Tibial artery (tissue), 4 donors: ENCODE measurements around the gene CSTF3.

Experiments used
- DNase-seq, 2 donors: peaks; one replicate each; pipeline ENCODE4 v3.0.0-alpha.2; 2019
- H3K27ac ChIP-seq, 2 donors: fragments of 200-600 bp; sonication (generic) in 1 of 2; 1 replicate in 1 of 2; 2 replicates in 1 of 2; pipeline ENCODE4 v1.5.1; 2018 to 2019; ENCODE audit warnings: mild to moderate bottlenecking in 1 of 2
- H3K27me3 ChIP-seq, 2 donors: fragments of 200-600 bp; sonication (generic) in 1 of 2; one replicate each; pipeline versions ENCODE4 v1.5.1 to v1.6.0; 2016 to 2019
- H3K36me3 ChIP-seq, 3 donors: fragments of 200-600 bp; sonication (generic) in 2 of 3; one replicate each; pipeline ENCODE4 v1.5.1; 2016 to 2019; ENCODE audit warnings: mild to moderate bottlenecking in 2 of 3
- H3K4me1 ChIP-seq, 4 donors: fragments of 200-600 bp; sonication (generic) in 2 of 4; 1 replicate in 3 of 4; 2 replicates in 1 of 4; pipeline ENCODE4 v1.5.1; 2016 to 2019
- H3K4me3 ChIP-seq, 2 donors: fragments of 200-600 bp; sonication (generic) in 1 of 2; 1 replicate in 1 of 2; 2 replicates in 1 of 2; pipeline ENCODE4 v1.5.1; 2018 to 2019; ENCODE audit warnings: mild to moderate bottlenecking in 2 of 2
- H3K9me3 ChIP-seq, 3 donors: fragments of 200-600 bp; sonication (generic) in 1 of 3; one replicate each; pipeline ENCODE4 v1.5.1; 2016 to 2019
- intact Hi-C: fragments of 100-400 bp; cut with DNase I; formaldehyde crosslinking; loops from one replicate; pipeline ENCODE4 v1.15.0; 2023; ENCODE audit warnings: low total_unique reads
- TF ChIP-seq, protein P1 (sequence below), 2 experiments: fragments of 200-600 bp in 1 of 2; fragments of 450-650 bp in 1 of 2; IDR thresholded peaks; one replicate each; pipeline ENCODE4 v1.5.1; 2017 to 2019; ENCODE audit warnings: antibody characterized with exemption in 2 of 2, mild to moderate bottlenecking in 1 of 2, moderate library complexity in 1 of 2

The CSTF3 gene

DNA sequence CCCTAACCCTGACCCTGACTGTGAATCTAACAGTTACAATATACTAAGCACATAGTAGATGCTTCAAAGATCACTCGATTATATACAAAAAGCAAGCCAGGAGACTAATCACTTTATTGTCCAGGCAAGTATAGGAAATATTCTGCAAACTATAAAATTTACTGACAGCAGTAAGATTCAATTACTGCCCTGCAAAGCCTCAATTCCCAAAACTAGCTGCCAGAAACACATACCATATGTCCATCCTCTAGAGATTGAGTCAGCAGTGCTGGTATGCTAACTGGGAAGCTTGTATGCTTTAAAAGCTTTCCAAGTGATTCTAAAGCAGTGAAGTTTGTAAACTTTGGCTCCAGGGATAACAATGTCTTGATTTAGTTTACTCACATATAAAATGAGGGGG is 26.1 kb downstream of the CSTF3 start:
- DNase-seq: no peak
- TF ChIP-seq, protein P1, sequence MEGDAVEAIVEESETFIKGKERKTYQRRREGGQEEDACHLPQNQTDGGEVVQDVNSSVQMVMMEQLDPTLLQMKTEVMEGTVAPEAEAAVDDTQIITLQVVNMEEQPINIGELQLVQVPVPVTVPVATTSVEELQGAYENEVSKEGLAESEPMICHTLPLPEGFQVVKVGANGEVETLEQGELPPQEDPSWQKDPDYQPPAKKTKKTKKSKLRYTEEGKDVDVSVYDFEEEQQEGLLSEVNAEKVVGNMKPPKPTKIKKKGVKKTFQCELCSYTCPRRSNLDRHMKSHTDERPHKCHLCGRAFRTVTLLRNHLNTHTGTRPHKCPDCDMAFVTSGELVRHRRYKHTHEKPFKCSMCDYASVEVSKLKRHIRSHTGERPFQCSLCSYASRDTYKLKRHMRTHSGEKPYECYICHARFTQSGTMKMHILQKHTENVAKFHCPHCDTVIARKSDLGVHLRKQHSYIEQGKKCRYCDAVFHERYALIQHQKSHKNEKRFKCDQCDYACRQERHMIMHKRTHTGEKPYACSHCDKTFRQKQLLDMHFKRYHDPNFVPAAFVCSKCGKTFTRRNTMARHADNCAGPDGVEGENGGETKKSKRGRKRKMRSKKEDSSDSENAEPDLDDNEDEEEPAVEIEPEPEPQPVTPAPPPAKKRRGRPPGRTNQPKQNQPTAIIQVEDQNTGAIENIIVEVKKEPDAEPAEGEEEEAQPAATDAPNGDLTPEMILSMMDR (IDR thresholded peaks at IDR 0.05): no peak
- H3K27ac ChIP-seq: no peak overlapping the region
- intact Hi-C loops: no loop called here
- H3K4me3 ChIP-seq: no peak overlapping the region
- H3K9me3 ChIP-seq: no peaks in the 10 kb centered on the region
- peaks cover 7 to 8% (median 7%) of the 10 kb centered on the region in 3 donors for H3K36me3 ChIP-seq
- peaks cover 0 to 4% (median 0%) of the 10 kb centered on the region in 4 donors for H3K4me1 ChIP-seq
- H3K27me3 ChIP-seq: no peaks in the 10 kb centered on the region

GRCh38 chr11:33134276-33134675 is 27.0 kb downstream of the CSTF3 start:
- DNase-seq: no peak
- Histone ChIP-seq H3K4me1 (peaks cover 0 to 4% (median 0%) of the 10 kb centered on the region in 4 donors), H3K27me3 (no peaks in the 10 kb centered on the region), H3K4me3 (no peak overlapping the region), H3K27ac (no peak overlapping the region), H3K9me3 (no peaks in the 10 kb centered on the region), H3K36me3 (peaks cover 0 to 8% (median 0%) of the 10 kb centered on the region in 3 donors)
- TF ChIP-seq, protein P1 (IDR thresholded peaks at IDR 0.05): no peak
- intact Hi-C loops: no loop called here

DNA sequence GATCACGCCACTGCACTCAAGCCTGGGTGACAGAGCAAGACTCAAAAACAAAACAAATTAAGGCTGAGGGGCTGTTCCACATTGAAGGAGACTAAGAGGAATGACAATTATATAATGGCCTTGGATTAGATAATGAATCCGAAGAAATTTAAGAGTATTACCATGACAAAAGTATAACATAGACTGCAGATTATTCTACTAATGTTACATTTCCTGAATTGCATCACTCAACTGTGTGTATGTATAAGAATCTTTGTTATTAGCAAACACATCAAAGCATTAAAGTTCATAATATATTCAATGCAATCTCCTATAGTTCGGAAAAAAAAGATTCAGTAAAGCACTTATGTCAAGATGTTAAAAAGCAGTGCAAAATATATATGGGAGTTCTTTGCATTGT is 27.5 kb downstream of the CSTF3 start:
- no peak overlapping the region for H3K4me3 ChIP-seq
- TF ChIP-seq, protein P1 (IDR thresholded peaks at IDR 0.05): no peak
- no peaks in the 10 kb centered on the region for H3K27me3 ChIP-seq
- H3K27ac ChIP-seq: no peak overlapping the region
- intact Hi-C loops: no loop called here
- H3K36me3 ChIP-seq: peaks cover 0 to 4% (median 0%) of the 10 kb centered on the region in 3 donors
- no peaks in the 10 kb centered on the region for H3K9me3 ChIP-seq
- no peak for DNase-seq
- peaks cover 0 to 4% (median 0%) of the 10 kb centered on the region in 4 donors for H3K4me1 ChIP-seq

GRCh38 chr11:33132510-33132909 is 28.8 kb downstream of the CSTF3 start:
- no peak overlapping the region for H3K27ac ChIP-seq
- H3K4me1 ChIP-seq: peaks cover 0 to 4% (median 0%) of the 10 kb centered on the region in 4 donors
- H3K27me3 ChIP-seq: no peaks in the 10 kb centered on the region
- intact Hi-C loops: no loop called here
- no peak for DNase-seq
- no peaks in the 10 kb centered on the region for H3K9me3 ChIP-seq
- TF ChIP-seq, protein P1 (IDR thresholded peaks at IDR 0.05): no peak
- no peaks in the 10 kb centered on the region for H3K36me3 ChIP-seq
- no peak overlapping the region for H3K4me3 ChIP-seq

DNA sequence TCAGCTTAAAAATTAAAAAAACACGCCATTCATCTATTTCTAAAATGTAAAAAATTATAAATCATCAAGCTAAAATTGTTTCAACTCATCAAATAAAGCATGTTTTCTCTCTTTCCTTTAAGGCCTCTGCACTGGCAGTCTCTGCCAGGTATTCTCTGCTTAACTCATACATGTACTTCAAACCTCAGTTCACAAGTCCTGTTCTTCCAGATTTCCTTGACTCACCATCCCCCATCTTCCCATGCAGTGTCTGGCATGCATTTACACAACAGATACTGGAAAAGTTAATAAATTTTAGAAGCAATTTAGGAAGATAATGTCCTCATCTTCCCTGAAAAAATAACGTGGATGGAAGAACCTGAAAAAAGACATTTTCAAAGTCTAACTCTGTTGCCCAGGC is 32.5 kb downstream of the CSTF3 start:
- peaks cover 0 to 5% (median 4%) of the 10 kb centered on the region in 3 donors for H3K36me3 ChIP-seq
- intact Hi-C loops: loop anchor here (1.0 kb wide), 1 partner anchor 9 kb away; no protein-coding TSS in a partner anchor
- no peaks in the 10 kb centered on the region for H3K9me3 ChIP-seq
- no peaks in the 10 kb centered on the region for H3K27me3 ChIP-seq
- H3K4me3 ChIP-seq: no peak overlapping the region
- no peaks in the 10 kb centered on the region for H3K4me1 ChIP-seq
- no peak for DNase-seq
- no peak overlapping the region for H3K27ac ChIP-seq
- TF ChIP-seq, protein P1 (IDR thresholded peaks at IDR 0.05): no peak

GRCh38 chr11:33125611-33126010 is 35.7 kb downstream of the CSTF3 start:
- no peaks in the 10 kb centered on the region for H3K4me1 ChIP-seq
- no peak overlapping the region for H3K27ac ChIP-seq
- intact Hi-C loops: no loop called here
- DNase-seq: no peak
- peaks cover 0 to 5% (median 4%) of the 10 kb centered on the region in 3 donors for H3K36me3 ChIP-seq
- no peak overlapping the region for H3K4me3 ChIP-seq
- no peaks in the 10 kb centered on the region for H3K9me3 ChIP-seq
- TF ChIP-seq, protein P1 (IDR thresholded peaks at IDR 0.05): no peak
- no peaks in the 10 kb centered on the region for H3K27me3 ChIP-seq
